Pancreas (tissue), 10 donors: ENCODE results near the gene BABAM2. TPM values are rescaled to one million over a fixed set of nuclear protein-coding genes. Genes with fewer than 3 reads are reported as not detected.

Experiments
- ATAC-seq, 4 donors: fragments of 200-7000 bp; cut with Tn5 transposase; one replicate each; pipeline versions ENCODE4 v1.8.0 to v1.9.1; 2020; ENCODE audit warnings: mild to moderate bottlenecking in 4 of 4, moderate library complexity in 4 of 4
- DNase-seq, 6 donors: peaks; one replicate each; pipeline ENCODE4 v3.0.0-alpha.2; 2020
- FAIRE-seq: peaks from 2 replicates; lab custom pipeline; 2012; peaks lifted over from hg19 to GRCh38; lab: Jason Lieb, UNC
- H3K27ac ChIP-seq, 4 donors: fragments of 200-600 bp; sonication (generic); 1 replicate in 3 of 4; 2 replicates in 1 of 4; pipeline versions ENCODE4 v1.5.0 to v1.8.0; 2020
- H3K27me3 ChIP-seq, 4 donors: fragments of 200-600 bp; one replicate each; pipeline ENCODE4 v1.8.0; 2021
- H3K36me3 ChIP-seq, 3 donors: fragments of 200-600 bp; sonication (generic) in 1 of 3; one replicate each; pipeline versions ENCODE4 v1.5.0 to v1.8.0; 2020 to 2021
- H3K4me1 ChIP-seq, 3 donors: fragments of 200-600 bp; one replicate each; pipeline ENCODE4 v1.8.0; 2021
- H3K4me3 ChIP-seq, 4 donors: fragments of 200-600 bp; sonication (generic) in 2 of 4; one replicate each; pipeline versions ENCODE4 v1.5.0 to v1.8.0; 2020 to 2021
- H3K9me3 ChIP-seq, 4 donors: fragments of 200-600 bp; one replicate each; pipeline ENCODE4 v1.8.0; 2021
- WGBS, 2 donors: extraction: QIAGEN DNeasy Blood & Tissue Kit; methylation state at CpG; one replicate each; pipeline ENCODE4 v1.1.7; 2013; 5-methylcytosine and 5-hydroxymethylcytosine counted together
- intact Hi-C, 3 donors: fragments of 100-400 bp; cut with DNase I; formaldehyde crosslinking; loops; one replicate each; pipeline versions ENCODE4 v1.11.1 to v1.14.2; 2022
- polyA plus RNA-seq, 2 donors: library from polyadenylated mRNA; stranded (reverse); fragments of 200-250 nt; gene quantifications; one replicate each; pipeline ENCODE4 v1.2.3, GENCODE V29; 2013
- total RNA-seq, 6 donors: library from RNA; stranded (reverse); fragmentation: NEBNext Ultra II Directional in 4 of 6; extraction: Animal tissue kit (Norgen Biotek cat#: 25700) in 4 of 6; gene quantifications; one replicate each; pipeline versions ENCODE4 v1.2.1 to v1.2.4, GENCODE V29; 2021 to 2023
- TF ChIP-seq, protein P1 (sequence below), 4 donors: fragments of 200-600 bp; sonication (generic) in 3 of 4; IDR thresholded peaks; one replicate each; pipeline versions ENCODE4 v1.5.0 to v1.8.0; 2021; ENCODE audit warnings: antibody characterized with exemption in 4 of 4
- donor health status: healthy with polysubstance abuse.
- donor health status: DM: no; HTN: no; CAD: no; lungs with moderate emphysema.
- donor health status: DM: no; HTN: no; CAD: no.
- donor health status: control.
- donor health status: control.
- donor health status: Bipolar disorder and iron deficiency.
- donor health status: DM: yes; HTN: yes; CAD: no.
- donor health status: DM: no; HTN: no; CAD: no.
- donor health status: DM: no; HTN: no; CAD: no.
- donor health status: DM: yes; HTN: yes; CAD: no.

The BABAM2 gene
- total and polyA plus RNA-seq, 8 donors = 9.4 to 21.3 (median 15.6) TPM

GRCh38 chr2:28340312-28341202 is 450.0 kb downstream of the BABAM2 start:
- ATAC-seq (no peak), DNase-seq (peak in 1 of 6 donors; percentile 46)
- no peak overlapping the region for H3K27ac ChIP-seq

GRCh38 chr2:28341208-28341891 is 450.8 kb downstream of the BABAM2 start:
- 47% methylated on average over 17 of the region's 17 CpGs for WGBS, 2 donors

More at GRCh38 chr2:28340312-28341202, 450.0 kb downstream of the BABAM2 start:
- intact Hi-C loops = no loop called here
- H3K27me3 ChIP-seq = no peaks in the 10 kb centered on the region
- no peak overlapping the region for H3K4me3 ChIP-seq
- FAIRE-seq = no peak
- 50 to 51% methylated on average over 15 of the region's 15 CpGs for WGBS, 2 donors
- TF ChIP-seq, protein P1, sequence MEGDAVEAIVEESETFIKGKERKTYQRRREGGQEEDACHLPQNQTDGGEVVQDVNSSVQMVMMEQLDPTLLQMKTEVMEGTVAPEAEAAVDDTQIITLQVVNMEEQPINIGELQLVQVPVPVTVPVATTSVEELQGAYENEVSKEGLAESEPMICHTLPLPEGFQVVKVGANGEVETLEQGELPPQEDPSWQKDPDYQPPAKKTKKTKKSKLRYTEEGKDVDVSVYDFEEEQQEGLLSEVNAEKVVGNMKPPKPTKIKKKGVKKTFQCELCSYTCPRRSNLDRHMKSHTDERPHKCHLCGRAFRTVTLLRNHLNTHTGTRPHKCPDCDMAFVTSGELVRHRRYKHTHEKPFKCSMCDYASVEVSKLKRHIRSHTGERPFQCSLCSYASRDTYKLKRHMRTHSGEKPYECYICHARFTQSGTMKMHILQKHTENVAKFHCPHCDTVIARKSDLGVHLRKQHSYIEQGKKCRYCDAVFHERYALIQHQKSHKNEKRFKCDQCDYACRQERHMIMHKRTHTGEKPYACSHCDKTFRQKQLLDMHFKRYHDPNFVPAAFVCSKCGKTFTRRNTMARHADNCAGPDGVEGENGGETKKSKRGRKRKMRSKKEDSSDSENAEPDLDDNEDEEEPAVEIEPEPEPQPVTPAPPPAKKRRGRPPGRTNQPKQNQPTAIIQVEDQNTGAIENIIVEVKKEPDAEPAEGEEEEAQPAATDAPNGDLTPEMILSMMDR (IDR thresholded peaks at IDR 0.05) = no peak
- H3K36me3 ChIP-seq = no peaks in the 10 kb centered on the region
- peaks cover 7 to 28% (median 25%) of the 10 kb centered on the region in 3 donors for H3K4me1 ChIP-seq
- no peaks in the 10 kb centered on the region for H3K9me3 ChIP-seq

DNA sequence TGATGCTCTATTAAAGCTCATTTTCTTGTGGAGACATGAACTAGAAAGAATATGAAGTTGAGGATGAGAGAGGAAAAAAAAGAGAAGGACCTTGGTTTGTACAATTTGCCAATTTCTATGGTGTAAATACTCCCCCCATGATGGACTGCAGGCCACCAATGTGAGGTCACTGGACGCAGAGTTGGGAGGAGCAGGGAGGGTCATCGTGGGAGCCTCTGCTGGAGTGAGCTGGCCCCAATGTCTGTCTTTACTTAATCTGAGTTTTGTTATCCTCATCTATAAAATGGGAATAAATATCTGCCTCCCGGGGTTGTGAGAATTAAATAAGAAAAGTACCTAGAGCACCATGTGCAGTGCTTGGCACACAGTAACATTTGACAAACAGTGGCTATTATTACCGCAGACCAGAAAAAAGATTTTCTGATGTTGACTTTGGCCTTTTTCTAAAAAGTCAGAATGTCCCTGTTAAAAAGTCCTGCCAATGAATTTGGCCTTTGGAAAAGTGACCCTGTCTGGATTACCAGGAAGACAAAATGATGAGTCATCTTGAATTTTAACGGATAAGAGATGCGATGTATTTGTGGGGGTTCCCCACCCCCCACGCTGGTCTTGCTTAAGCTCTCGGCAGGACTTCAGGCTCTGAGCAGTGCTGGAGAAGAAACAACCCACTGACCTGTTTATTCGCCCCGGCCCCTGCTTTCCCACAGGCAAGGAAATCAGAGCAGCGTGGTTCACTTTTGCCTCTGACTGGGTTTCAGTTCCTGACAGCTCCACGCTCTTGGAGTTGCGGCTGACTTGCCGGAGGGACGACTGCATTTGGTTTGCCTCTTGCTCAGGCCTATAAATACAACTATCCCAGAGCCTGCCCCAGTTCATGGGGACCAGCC is 451.8 kb downstream of the BABAM2 start:
- DNase-seq = peak in 4 of 6 donors; percentile 32 to 60 (median 46)
- no peak for FAIRE-seq
- H3K9me3 ChIP-seq = no peaks in the 10 kb centered on the region
- no peaks in the 10 kb centered on the region for H3K27me3 ChIP-seq
- peaks cover 7 to 28% (median 25%) of the 10 kb centered on the region in 3 donors for H3K4me1 ChIP-seq
- TF ChIP-seq, protein P1 (IDR thresholded peaks at IDR 0.05) = no peak
- H3K27ac ChIP-seq = peak overlapping the region in 2 of 4 donors; percentile 21 to 24
- H3K4me3 ChIP-seq = no peak overlapping the region
- intact Hi-C loops = no loop called here
- H3K36me3 ChIP-seq = no peaks in the 10 kb centered on the region
- WGBS, 2 donors = 35 to 43% methylated on average over 15 of the region's 15 CpGs
- ATAC-seq = peak; percentile 54 to 67 (median 62)

More at GRCh38 chr2:28341208-28341891, 450.8 kb downstream of the BABAM2 start:
- H3K4me1 ChIP-seq = peaks cover 7 to 28% (median 25%) of the 10 kb centered on the region in 3 donors
- peak overlapping the region in 1 of 4 donors; percentile 24 for H3K27ac ChIP-seq
- H3K27me3 ChIP-seq = no peaks in the 10 kb centered on the region
- intact Hi-C loops = no loop called here
- H3K4me3 ChIP-seq = no peak overlapping the region
- TF ChIP-seq, protein P1 (IDR thresholded peaks at IDR 0.05) = no peak
- DNase-seq = peak in 1 of 6 donors; percentile 48
- H3K36me3 ChIP-seq = no peaks in the 10 kb centered on the region
- H3K9me3 ChIP-seq = no peaks in the 10 kb centered on the region
- peak in 2 of 4 donors; percentile 9 to 31 for ATAC-seq
- FAIRE-seq = no peak

DNA sequence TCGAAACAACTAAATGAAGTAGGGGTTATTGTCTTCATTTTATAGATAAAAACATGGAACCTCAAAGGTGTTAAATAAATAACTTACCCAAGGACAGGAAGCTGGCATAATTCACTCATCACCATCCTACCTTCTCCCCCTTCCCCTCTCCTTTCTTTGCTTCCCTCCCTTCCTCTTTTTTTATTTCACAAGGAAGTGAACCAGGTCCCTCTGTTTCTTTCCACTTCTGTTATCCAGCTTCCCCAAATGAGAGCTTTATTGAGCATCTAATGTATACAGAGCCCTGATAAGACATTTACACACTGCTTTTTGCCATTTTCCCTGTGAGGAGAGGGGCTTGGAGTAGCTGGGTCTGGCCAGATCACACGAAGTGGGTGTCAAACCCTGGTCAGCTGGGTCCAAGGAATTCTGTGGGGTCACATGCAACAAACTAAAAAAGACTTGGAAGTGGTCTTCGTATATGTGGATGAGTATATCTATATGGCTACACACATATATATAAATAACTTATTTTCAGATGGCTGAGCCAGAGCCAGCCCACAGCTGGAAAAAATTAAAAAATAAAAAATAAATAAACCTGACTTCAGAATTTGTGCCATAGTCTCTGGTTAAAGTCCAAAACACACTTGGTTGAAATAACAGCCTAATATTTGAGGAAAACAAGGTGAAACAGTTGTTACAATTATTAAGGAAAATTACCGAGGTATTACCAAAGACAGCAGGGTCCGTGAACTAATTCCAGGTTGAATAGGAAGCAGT is 452.8 kb downstream of the BABAM2 start:
- 70 to 71% methylated on average over 5 of the region's 5 CpGs for WGBS, 2 donors
- H3K27ac ChIP-seq = peak overlapping the region in 1 of 4 donors; percentile 24
- ATAC-seq (no peak), FAIRE-seq (no peak), DNase-seq (no peak)
- TF ChIP-seq, protein P1 (IDR thresholded peaks at IDR 0.05) = no peak
- no peaks in the 10 kb centered on the region for H3K36me3 ChIP-seq
- H3K4me3 ChIP-seq = no peak overlapping the region
- H3K9me3 ChIP-seq = no peaks in the 10 kb centered on the region
- no peaks in the 10 kb centered on the region for H3K27me3 ChIP-seq
- intact Hi-C loops = no loop called here
- H3K4me1 ChIP-seq = peaks cover 7 to 28% (median 25%) of the 10 kb centered on the region in 3 donors
